ENCODE results near the gene TBCCD1.

DNA sequence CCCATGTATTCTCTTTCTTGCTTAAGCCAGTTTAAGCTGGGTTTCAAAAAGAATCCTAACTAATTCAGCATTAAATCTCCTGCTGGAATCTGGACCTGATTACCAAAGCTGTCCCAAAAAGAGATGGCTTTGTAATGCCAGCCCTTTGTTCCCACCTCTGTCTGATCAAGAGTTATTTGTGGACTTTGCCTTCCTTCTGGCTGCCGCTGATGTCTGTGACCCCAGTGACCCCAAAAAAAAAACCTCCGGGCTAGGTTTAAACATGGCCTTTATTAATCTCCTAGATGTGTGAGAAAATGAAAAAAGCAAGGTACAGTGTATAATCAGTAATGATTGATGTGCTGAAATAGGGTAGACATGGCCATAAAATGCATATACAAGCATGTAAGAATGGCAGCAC is 43.7 kb downstream of the TBCCD1 start:
- TF ChIP-seq POLR2A (IDR thresholded peaks at IDR 0.05): no peak
- TF ChIP-seq, protein P1, sequence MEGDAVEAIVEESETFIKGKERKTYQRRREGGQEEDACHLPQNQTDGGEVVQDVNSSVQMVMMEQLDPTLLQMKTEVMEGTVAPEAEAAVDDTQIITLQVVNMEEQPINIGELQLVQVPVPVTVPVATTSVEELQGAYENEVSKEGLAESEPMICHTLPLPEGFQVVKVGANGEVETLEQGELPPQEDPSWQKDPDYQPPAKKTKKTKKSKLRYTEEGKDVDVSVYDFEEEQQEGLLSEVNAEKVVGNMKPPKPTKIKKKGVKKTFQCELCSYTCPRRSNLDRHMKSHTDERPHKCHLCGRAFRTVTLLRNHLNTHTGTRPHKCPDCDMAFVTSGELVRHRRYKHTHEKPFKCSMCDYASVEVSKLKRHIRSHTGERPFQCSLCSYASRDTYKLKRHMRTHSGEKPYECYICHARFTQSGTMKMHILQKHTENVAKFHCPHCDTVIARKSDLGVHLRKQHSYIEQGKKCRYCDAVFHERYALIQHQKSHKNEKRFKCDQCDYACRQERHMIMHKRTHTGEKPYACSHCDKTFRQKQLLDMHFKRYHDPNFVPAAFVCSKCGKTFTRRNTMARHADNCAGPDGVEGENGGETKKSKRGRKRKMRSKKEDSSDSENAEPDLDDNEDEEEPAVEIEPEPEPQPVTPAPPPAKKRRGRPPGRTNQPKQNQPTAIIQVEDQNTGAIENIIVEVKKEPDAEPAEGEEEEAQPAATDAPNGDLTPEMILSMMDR (IDR thresholded peaks at IDR 0.05): no peak
